Smooth muscle cell (in vitro differentiated cells): Measurements from ENCODE around the gene AUTS2. TPM values are rescaled to one million over a fixed set of nuclear protein-coding genes. Genes with fewer than 3 reads are reported as not detected.
A peak's percentile ranks its signal among the peaks of the same experiment; 100 is the strongest.

ENCODE experiments used
- DNase-seq: peaks from one replicate; lab custom pipeline; 2025; ENCODE audit not compliant: unreplicated experiment; lab: John Stamatoyannopoulos, UW
- H2AFZ ChIP-seq: fragments of 200-600 bp; sonication (generic); 2 replicates; pipeline ENCODE4 v1.6.0; 2016; ENCODE audit warnings: antibody characterized with exemption, low read depth, mild to moderate bottlenecking
- H3F3A ChIP-seq: fragments of 200-600 bp; sonication (generic); 2 replicates; pipeline ENCODE4 v1.6.0; 2017; ENCODE audit warnings: antibody characterized with exemption, low read depth
- H3K27ac ChIP-seq: fragments of 200-600 bp; sonication (generic); 2 replicates; pipeline ENCODE4 v1.5.1; 2016; ENCODE audit warnings: low read depth, mild to moderate bottlenecking
- H3K27me3 ChIP-seq: fragments of 200-600 bp; sonication (generic); 2 replicates; pipeline ENCODE4 v1.6.1; 2016; ENCODE audit warnings: low read depth, mild to moderate bottlenecking
- H3K36me3 ChIP-seq: fragments of 200-600 bp; sonication (generic); 2 replicates; pipeline ENCODE4 v1.5.1; 2016; ENCODE audit warnings: low read depth
- H3K4me1 ChIP-seq: fragments of 200-600 bp; sonication (generic); 2 replicates; pipeline ENCODE4 v1.5.1; 2016; ENCODE audit warnings: low read depth
- H3K4me2 ChIP-seq: fragments of 200-600 bp; sonication (generic); 2 replicates; pipeline ENCODE4 v1.6.0; 2016; ENCODE audit warnings: mild to moderate bottlenecking
- H3K4me3 ChIP-seq: fragments of 200-600 bp; sonication (generic); 2 replicates; pipeline ENCODE4 v1.5.1; 2016; ENCODE audit warnings: mild to moderate bottlenecking
- H3K79me2 ChIP-seq: fragments of 200-600 bp; sonication (generic); 2 replicates; pipeline ENCODE4 v1.6.0; 2016; ENCODE audit warnings: low read depth, mild to moderate bottlenecking
- H3K9ac ChIP-seq: fragments of 200-600 bp; sonication (generic); 2 replicates; pipeline ENCODE4 v1.6.0; 2016; ENCODE audit warnings: low read depth
- H3K9me3 ChIP-seq: fragments of 200-600 bp; sonication (generic); replicated peaks from 2 replicates; pipeline ENCODE4 v1.5.1; 2016; ENCODE audit warnings: low read depth
- H4K20me1 ChIP-seq: fragments of 200-600 bp; sonication (generic); 2 replicates; pipeline ENCODE4 v1.6.0; 2016; ENCODE audit warnings: low read depth
- WGBS: methylation state at CpG from one replicate; pipeline ENCODE4 v1.1.7; 2016; ENCODE audit warnings: low lambda C conversion rate; 5-methylcytosine and 5-hydroxymethylcytosine counted together
- polyA plus RNA-seq: library from polyadenylated mRNA; unstranded; fragments of >200 nt; fragmentation: Nextera tagmentation; extraction: Ambion mirVana; gene quantifications from 2 replicates; pipeline ENCODE4 v1.2.1, GENCODE V29; 2016
- total RNA-seq: library from RNA; depleted of rRNA; stranded (reverse); fragments of >200 nt; gene quantifications from 2 replicates; pipeline ENCODE4 v1.2.3, GENCODE V29; 2014
- TF ChIP-seq, protein P1 (sequence below): fragments of 200-600 bp; sonication (generic); IDR thresholded peaks from 2 replicates; pipeline ENCODE4 v1.5.1; 2017; ENCODE audit warnings: borderline replicate concordance, mild to moderate bottlenecking, antibody characterized with exemption; ENCODE audit not compliant: insufficient read depth, poor library complexity, severe bottlenecking

Gene AUTS2
- total and polyA plus RNA-seq, 2 experiments from 2014 or later: 6.5 to 8.6 TPM

DNA sequence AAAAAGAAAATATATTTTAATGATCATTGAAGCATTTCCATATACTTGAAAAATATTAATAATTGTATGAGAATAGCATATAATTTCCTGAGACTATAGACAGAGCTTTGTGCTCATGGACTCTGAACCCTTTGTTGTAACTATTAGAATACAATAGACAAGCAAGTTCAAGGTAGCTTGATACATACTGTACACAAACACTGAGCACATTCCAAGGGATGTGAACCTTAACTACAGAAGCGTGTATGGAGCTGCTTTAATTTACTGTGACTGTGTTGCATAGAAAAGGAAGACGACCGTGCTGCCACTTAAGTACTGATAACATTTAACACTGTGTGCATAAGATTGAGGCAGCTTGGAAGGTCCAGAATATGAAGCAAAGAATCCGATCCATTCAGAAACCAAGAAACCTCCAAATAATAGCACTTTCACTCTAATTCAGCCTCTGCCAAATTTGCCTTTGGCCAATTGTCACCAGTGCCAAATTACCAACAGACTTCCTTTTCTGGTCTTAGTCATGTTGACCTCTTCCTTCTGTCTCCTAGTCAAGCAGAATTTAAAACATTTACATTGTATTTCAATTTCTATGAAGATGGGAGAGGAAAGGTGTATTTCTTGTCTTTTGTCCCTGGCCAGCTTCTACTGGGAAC, 967.6 kb downstream of the AUTS2 start:
- WGBS: 72% methylated on average over 4 of the region's 4 CpGs
- Histone ChIP-seq H3K27ac (no peak overlapping the region), H4K20me1 (no peaks in the 10 kb centered on the region)

DNA sequence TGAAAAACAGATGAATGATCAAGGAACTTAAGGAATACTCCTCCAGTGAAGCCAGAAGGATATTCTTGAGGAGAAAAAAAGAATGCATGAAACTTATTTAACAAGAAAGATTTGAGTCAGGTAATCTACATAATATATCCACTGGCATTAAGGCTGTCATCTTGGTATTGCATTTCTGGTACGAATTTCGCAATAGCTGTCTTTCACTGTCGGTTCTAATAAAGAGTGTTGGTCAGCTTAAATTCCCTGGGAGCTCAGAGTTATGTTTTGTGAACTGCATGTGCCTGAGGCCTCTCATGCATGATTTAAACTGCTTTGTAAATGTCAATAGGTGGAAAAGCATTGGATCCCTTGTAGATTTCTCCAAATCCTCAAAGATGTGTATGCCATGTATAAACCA, 968.4 kb downstream of the AUTS2 start:
- no peak overlapping the region for H3K4me3 ChIP-seq
- no peak overlapping the region for H3K4me2 ChIP-seq
- H3K27ac ChIP-seq: no peak overlapping the region
- TF ChIP-seq, protein P1, sequence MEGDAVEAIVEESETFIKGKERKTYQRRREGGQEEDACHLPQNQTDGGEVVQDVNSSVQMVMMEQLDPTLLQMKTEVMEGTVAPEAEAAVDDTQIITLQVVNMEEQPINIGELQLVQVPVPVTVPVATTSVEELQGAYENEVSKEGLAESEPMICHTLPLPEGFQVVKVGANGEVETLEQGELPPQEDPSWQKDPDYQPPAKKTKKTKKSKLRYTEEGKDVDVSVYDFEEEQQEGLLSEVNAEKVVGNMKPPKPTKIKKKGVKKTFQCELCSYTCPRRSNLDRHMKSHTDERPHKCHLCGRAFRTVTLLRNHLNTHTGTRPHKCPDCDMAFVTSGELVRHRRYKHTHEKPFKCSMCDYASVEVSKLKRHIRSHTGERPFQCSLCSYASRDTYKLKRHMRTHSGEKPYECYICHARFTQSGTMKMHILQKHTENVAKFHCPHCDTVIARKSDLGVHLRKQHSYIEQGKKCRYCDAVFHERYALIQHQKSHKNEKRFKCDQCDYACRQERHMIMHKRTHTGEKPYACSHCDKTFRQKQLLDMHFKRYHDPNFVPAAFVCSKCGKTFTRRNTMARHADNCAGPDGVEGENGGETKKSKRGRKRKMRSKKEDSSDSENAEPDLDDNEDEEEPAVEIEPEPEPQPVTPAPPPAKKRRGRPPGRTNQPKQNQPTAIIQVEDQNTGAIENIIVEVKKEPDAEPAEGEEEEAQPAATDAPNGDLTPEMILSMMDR: no peak
- H4K20me1 ChIP-seq: no peaks in the 10 kb centered on the region
- H2AFZ ChIP-seq: no peak overlapping the region
- peaks cover 4% of the 10 kb centered on the region for H3F3A ChIP-seq
- no peaks in the 10 kb centered on the region for H3K36me3 ChIP-seq
- no peaks in the 10 kb centered on the region for H3K9me3 ChIP-seq
- peaks cover 21% of the 10 kb centered on the region for H3K27me3 ChIP-seq
- H3K4me1 ChIP-seq: no peaks in the 10 kb centered on the region
- H3K9ac ChIP-seq: no peak overlapping the region
- no peak for DNase-seq
- 56% methylated on average over 3 of the region's 3 CpGs for WGBS
- H3K79me2 ChIP-seq: no peaks in the 10 kb centered on the region

More for the DNA sequence above, 967.6 kb downstream of the AUTS2 start:
- Histone ChIP-seq H3K4me2 (no peak overlapping the region), H3K9me3 (no peaks in the 10 kb centered on the region), H2AFZ (no peak overlapping the region), H3K4me1 (no peaks in the 10 kb centered on the region), H3F3A (peaks cover 4% of the 10 kb centered on the region), H3K4me3 (no peak overlapping the region), H3K9ac (no peak overlapping the region), H3K36me3 (no peaks in the 10 kb centered on the region), H3K27me3 (peaks cover 29% of the 10 kb centered on the region), H3K79me2 (no peaks in the 10 kb centered on the region)
- TF ChIP-seq, protein P1: no peak
- no peak for DNase-seq

DNA sequence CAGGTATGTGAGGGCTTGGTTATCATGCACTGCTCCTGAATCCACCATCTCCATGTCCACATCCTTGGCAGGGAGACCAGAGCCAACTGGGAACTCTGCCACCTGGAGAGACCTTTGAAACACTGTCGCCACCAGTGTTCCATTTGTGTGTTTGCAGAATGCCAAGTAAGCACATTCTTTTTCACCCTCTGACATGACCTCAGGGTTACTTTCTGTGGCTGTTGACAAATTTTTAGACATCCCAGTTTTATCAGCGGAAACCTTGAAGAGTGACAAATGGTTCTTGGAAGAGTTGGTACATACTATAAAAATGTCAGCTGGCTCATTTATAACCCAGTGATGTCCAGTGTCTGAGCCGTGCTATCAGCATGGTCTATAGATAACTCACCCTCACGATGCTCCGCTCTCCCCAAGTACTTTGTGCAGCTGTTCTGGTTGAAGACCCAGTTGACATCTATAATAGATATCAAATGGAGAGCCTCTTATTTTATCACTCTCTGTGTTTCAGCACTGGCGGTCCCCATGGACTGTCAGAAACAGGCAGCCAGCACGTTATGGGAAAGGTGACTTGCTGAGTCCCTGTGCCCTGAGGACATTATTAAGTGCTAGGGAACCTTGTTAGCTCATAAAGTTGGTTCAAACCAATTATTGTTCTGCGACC, 970.5 kb downstream of the AUTS2 start:
- DNase-seq: no peak
- H3K9me3 ChIP-seq: no peaks in the 10 kb centered on the region
- no peak overlapping the region for H3K27ac ChIP-seq
- no peaks in the 10 kb centered on the region for H3K36me3 ChIP-seq
- 33% methylated on average over 8 of the region's 8 CpGs for WGBS
- no peak overlapping the region for H3K9ac ChIP-seq
- no peaks in the 10 kb centered on the region for H3K79me2 ChIP-seq
- no peak overlapping the region for H2AFZ ChIP-seq
- TF ChIP-seq, protein P1: no peak
- peaks cover 11% of the 10 kb centered on the region for H3K4me1 ChIP-seq
- H3K4me3 ChIP-seq: no peak overlapping the region
- peaks cover 4% of the 10 kb centered on the region for H3F3A ChIP-seq
- no peak overlapping the region for H3K4me2 ChIP-seq
- H4K20me1 ChIP-seq: no peaks in the 10 kb centered on the region
- no peaks in the 10 kb centered on the region for H3K27me3 ChIP-seq

DNA sequence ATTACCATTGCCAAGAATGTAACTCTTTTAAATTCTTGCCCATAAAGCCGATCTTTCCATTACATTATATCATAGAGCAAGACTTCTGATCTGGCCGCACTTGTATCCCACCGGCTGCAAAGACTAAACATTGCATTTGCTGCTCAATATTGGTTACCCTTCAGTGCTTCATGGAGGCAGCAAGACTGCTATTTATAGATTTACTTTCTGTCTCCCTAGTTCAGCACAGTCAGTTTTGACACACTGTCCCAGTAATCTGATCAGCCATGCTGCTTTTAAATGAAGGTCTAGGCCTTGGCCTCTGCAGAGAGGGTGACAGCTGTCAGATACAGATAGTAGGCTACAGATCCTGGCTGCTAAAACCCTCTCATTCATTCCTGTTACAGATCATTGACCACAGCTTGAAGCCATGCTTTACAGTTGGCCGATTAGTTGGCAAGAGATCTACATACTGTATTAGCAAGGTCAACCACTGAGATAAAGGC, 971.1 kb downstream of the AUTS2 start:
- Histone ChIP-seq H3K27ac (no peak overlapping the region), H3K4me1 (peaks cover 17% of the 10 kb centered on the region)
- TF ChIP-seq, protein P1: no peak

More for the DNA sequence above, 971.1 kb downstream of the AUTS2 start:
- Histone ChIP-seq H3K27me3 (no peaks in the 10 kb centered on the region), H3K9ac (no peak overlapping the region), H3K36me3 (no peaks in the 10 kb centered on the region), H3F3A (peaks cover 4% of the 10 kb centered on the region), H3K9me3 (no peaks in the 10 kb centered on the region), H3K4me3 (no peak overlapping the region), H2AFZ (no peak overlapping the region), H3K4me2 (peak overlapping the region; percentile 18), H4K20me1 (no peaks in the 10 kb centered on the region), H3K79me2 (no peaks in the 10 kb centered on the region)
- 68% methylated on average over 4 of the region's 4 CpGs for WGBS
- DNase-seq: no peak
